GM12892 (cell line): ENCODE data around the gene ITK. TPM values are rescaled to one million over a fixed set of nuclear protein-coding genes. Genes with fewer than 3 reads are reported as not detected.

Source experiments
- DNase-seq: peaks from one replicate; pipeline ENCODE4 v3.0.0; 2011; ENCODE audit not compliant: insufficient read length
- FAIRE-seq: peaks from 2 replicates; lab custom pipeline; 2011; peaks lifted over from hg19 to GRCh38; lab: Jason Lieb, UNC
- POLR2A ChIP-seq: IDR thresholded peaks from 2 replicates; pipeline ENCODE4 v1.6.1; 2011; ENCODE audit warnings: low read depth, low read length, control low read depth
- POLR2AphosphoS5 ChIP-seq: IDR thresholded peaks from 2 replicates; pipeline ENCODE4 v1.6.1; 2011; ENCODE audit warnings: low read depth, low read length, control low read depth
- TAF1 ChIP-seq: IDR thresholded peaks from 2 replicates; pipeline ENCODE4 v1.6.1; 2011; ENCODE audit warnings: low read depth, mild to moderate bottlenecking, control low read depth, low read length, borderline replicate concordance
- polyA plus RNA-seq: library from polyadenylated mRNA; unstranded; fragments of >200 nt; gene quantifications from one replicate; pipeline ENCODE4 v1.2.1, GENCODE V29; 2012; ENCODE audit warnings: missing spikeins, inconsistent platforms; ENCODE audit not compliant: missing spikeins

Gene ITK
- 1.6 TPM for polyA plus RNA-seq

DNA sequence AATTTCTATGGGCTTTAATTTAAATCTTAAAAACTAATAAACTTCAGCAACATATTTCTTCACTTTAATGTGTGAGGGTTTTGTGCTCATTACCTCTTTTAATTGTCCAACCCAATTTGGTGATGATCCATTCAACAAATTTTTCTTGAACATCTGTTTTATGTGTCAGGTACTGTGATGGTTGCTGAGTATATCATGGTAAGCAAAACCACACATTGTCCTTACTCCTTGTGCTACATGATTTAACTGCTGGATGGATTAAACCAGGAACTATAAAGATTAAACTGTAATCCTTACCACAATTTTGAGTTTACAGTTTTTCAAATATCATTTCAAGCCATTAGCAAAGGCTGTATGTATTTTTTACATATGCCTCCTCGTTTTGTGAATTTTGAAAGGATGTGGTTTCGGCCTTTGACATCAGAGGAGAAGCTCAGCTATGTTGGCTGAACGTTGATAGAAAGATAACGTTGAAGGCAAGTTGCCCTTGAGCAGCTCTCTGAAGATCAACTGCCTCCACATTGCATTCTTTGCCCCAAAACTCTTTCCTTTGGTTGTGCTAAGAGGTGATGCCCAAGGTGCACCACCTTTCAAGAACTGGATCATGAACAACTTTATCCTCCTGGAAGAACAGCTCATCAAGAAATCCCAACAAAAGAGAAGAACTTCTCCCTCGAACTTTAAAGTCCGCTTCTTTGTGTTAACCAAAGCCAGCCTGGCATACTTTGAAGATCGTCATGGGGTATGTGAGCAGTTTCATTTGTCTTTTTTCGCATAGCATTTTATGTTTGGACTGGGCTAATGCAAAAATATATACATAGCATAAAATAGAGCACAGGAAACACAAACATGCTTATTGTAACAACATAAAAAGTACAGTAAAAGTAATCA is at the start of gene ITK:
Gene ITK (plus strand): TSS at position 467 of the 891 bp plus-strand sequence. CDS start 138 bp downstream, at position 605.
- peak; percentile 14 for FAIRE-seq
- TF ChIP-seq POLR2AphosphoS5 (no peak), POLR2A (no peak), TAF1 (no peak)
- DNase-seq = no peak

GRCh38 chr5:157130925-157131324 is 49.7 kb upstream of the ITK start:
- no peak for TF ChIP-seq POLR2A
- no peak for TF ChIP-seq TAF1
- no peak for TF ChIP-seq POLR2AphosphoS5
- FAIRE-seq (no peak), DNase-seq (no peak)

DNA sequence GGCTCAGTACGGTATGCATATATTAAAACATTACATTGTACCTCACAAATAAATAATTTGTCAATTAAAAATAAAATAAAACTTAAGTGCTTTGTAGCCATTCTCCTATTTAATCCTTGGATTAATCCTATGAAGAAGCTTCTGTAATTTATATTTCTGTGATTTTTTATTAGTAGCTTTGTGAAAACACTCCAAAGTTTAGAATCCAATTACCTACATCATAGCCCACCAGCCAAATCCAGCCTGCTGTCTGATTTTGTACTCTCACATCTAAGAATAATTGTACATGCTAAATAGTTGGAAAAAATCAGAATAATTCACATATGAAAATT is 48.4 kb upstream of the ITK start:
- no peak for FAIRE-seq
- no peak for DNase-seq
- no peak for TF ChIP-seq TAF1
- no peak for TF ChIP-seq POLR2A
- TF ChIP-seq POLR2AphosphoS5 = no peak

- no peak for DNase-seq
- no peak for TF ChIP-seq TAF1
- no peak for TF ChIP-seq POLR2A
- TF ChIP-seq POLR2AphosphoS5 = no peak
- no peak for FAIRE-seq
Observed at GRCh38 chr5:157137691-157138090, 42.9 kb upstream of the ITK start.

DNA sequence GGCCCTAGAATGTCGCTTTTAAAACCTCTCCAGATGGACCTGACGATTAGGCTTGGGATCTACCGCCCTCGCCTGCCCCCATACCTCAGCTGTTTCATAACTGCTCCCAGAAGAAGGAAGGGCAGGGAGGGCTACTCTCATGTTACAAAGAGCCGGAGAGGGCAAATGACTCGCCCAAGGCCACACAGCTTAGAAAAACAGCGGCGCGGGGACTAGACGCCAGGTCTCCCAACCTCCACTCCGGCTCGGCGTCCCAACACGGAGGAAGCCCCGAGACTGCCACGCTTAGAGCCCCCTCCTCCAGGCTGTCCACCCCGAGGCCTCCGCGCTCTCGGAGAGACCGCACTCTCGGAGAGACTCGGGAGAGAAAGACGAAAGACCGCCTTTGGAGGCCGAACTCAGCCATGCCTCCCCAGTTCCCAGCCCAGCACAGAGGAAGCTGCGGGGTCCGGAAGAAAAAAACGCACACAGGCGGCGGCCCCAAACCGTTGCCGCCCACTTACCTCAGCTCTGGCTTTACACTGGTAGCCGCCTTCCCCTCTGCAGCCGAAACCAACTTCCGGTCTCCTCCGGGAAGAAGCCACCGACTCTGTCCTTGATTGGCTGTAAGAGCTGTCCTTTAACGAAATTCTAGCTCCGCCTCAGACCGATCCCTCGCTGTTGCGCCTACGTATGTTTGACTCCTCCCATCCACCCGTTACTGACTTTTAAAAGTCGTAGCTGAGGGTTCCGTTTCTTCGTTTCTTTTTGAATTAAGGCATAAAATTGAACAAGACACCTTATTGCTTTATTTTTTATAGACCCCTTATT is 38.1 kb upstream of the ITK start, which contains the start of gene MED7:
Gene MED7 (minus strand): TSS at position 549 of the 810 bp plus-strand sequence. CDS start 3,434 bp downstream, outside the sequence.
- TF ChIP-seq POLR2A = peak; percentile 91
- TF ChIP-seq TAF1 = peak; percentile 78
- peak; percentile 86 for TF ChIP-seq POLR2AphosphoS5
- FAIRE-seq (peak; percentile 99), DNase-seq (peak; percentile 87)

DNA sequence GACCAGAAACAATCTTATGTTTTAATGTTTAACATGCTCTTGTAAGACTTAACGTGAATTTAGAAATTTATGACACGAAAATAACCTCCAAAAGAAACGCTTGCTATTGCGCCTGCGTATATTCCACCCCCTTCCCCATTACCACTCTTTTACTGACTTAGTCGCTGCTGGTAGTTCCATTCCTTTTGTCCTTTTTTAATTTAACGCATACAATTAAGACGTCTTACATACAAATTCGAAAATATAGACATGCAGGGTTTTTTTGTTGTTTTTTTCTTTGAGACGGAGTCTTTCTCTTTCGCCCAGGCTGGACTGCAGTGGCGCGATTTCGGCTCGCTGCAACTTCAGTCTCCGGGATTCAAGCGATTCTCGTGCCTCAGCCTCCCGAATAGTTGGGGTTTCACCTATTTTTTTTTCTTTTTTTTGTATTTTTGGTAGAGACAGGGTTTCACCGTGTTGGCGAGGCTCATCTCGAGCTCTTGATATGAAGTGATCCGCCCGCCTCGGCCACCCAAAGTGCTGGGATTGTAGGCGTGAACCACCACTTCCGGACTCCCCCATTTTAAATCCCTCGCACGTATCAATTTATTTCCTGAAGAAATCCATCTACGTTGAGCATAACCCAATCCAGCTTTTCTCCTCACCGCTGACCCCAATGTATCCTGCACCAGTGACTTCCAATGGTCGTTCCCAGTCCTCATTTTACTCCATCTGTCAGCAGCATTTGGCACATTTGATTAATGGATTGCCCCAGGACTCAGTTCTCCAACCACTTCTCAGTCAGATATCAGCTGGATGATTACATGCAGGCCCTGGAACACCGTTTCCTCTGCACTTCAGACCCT is 37.3 kb upstream of the ITK start:
- peak; percentile 32 for DNase-seq
- FAIRE-seq = peak; percentile 46
- TF ChIP-seq POLR2AphosphoS5 (no peak), POLR2A (0 out of 2 replicates have a peak, but pooled peaks have one; percentile 31), TAF1 (peak; percentile 34; the same call in 1 of the 2 replicates)

DNA sequence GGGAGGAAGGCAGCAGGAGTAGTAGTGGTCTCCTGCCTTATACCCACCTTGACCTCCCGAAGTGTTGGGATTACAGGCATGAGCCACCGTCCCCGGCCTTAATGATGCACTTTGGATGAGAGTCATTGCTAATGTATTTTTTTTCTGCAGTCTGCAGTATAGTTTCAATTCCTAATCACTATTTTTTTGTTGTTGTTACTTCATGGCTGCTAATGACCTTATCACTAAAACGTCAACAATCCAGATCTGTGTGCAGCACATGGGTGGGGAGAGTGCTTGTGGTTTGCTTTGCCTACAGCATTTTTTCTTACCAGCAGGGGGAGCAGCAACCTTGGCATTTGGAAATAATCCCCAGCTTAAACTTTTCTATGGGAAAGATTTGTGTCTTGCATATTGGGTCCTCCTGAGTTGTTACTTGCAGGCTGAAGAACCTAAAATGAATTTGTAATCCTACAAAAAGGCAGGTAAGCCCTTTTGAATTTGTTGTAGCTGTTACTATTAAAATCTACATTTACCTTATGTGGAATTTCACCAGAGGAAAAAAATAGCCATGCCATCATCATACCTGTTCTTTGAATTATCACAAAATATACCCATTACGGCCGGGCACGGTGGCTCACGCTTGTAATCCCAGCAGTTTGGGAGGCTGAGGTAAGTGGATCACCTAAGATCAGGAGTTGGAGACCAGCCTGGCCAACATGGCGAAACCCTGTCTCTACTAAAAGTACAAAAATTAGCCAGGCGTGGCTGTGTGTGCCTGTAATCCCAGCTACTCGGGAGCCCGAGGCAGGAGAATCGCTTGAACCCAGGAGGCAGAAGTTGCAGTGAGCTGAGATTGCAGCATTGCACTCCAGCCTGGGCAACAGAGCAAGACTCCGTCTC is 31.7 kb upstream of the ITK start:
- FAIRE-seq (peak; percentile 92), DNase-seq (no peak)
- no peak for TF ChIP-seq POLR2A

DNA sequence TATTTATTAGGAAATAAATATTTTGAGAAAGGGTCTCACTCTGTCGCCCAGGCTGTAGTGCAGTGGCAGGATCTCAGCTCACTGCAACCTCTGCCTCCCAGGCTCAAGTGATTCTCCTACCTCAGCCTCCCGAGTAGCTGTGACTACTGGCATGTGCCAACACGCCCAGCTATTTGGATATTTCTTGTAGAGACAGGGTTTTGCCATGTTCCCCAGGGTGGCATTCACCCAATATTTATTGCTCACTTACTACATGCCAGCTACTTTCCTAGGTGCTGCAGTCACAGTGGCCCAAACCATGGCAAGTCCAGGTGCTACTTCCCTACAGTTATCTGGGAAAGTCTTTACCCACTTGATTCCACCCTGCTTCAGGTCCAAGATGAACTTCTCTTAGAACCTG is 29.6 kb upstream of the ITK start:
- FAIRE-seq = peak; percentile 9

DNA sequence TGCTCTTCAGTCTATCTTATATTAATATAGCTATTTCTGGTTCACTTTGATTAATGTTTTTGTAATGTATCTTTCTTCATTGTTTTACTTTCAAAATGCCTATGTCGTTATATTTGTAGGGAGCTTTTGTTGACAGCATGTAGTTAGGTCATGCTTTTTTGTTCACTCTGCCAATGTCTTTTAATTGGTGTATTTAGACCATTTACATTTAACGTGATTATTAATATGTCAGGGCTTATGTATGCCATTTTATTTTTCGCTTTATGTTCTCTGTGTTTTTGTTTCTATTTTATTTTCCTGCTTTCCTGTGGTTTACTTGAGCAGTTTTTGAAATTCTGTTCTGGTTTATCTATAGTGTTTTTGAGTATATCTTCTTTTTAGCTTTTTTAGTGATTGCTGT is 25.3 kb upstream of the ITK start:
- FAIRE-seq (no peak), DNase-seq (no peak)
- TF ChIP-seq POLR2A = no peak
- no peak for TF ChIP-seq TAF1
- no peak for TF ChIP-seq POLR2AphosphoS5

More for the DNA sequence above, 29.6 kb upstream of the ITK start:
- DNase-seq = no peak
- TF ChIP-seq POLR2A = no peak
- no peak for TF ChIP-seq POLR2AphosphoS5
- no peak for TF ChIP-seq TAF1

DNA sequence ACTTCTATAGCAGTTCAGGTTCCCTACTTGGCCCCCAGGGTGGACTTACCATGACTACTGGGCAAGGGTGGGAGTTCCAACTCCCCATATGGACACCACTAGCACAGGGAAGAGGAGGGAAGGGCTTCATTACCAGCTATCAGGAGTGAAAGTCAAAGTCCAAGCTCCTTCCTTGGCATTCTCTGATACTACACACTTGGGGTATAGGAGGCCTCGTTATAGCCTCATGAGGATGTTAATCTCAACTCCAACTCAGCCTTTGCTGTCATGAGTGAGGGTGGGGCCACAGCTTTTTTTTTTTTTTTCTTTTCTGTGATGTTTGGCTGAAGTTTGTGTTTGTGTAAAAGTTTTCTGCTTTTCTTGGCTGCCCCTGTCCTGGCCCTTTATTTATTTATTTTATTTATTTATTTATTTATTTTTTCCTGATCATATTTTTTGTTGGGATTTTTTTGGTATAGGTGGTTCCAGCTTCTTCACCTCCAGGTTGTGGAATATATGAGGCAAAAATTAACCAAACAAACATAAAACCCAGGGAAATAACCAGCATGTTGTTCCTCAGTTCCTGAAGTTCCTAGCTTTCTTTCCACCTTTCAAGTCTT is 23.2 kb upstream of the ITK start:
- FAIRE-seq (no peak), DNase-seq (no peak)
- TF ChIP-seq POLR2A (no peak), POLR2AphosphoS5 (no peak), TAF1 (no peak)
